ENCODE measurements around the gene LRRC8B.
"Not testable (repeated sequence)": the region's sequence is repeated elsewhere in the genome, so short reads cannot be mapped to it uniquely, and the experiment has no call there.

The LRRC8B gene

DNA sequence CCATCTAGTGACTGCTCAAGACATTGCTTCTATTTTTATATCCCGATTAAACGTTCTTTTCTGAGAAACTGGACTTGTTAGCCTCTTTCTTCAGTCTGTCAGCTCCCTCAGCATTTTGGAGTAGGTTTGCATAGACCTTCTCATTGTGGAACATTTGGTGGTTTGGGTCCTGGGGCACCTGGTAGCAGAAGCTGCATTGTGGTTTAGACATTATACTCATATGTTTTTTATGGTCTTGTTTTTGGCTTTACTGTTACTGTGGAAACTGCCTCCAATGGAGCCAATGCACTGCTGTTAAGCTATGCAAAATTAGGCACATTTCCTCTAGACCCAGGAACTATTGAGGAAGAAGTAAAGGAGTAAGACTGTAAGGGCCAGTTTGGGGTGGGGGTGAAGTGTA is 36.7 kb upstream of the LRRC8B start:
- DNase-seq (ENCODE audit: low read depth) = no peak

DNA sequence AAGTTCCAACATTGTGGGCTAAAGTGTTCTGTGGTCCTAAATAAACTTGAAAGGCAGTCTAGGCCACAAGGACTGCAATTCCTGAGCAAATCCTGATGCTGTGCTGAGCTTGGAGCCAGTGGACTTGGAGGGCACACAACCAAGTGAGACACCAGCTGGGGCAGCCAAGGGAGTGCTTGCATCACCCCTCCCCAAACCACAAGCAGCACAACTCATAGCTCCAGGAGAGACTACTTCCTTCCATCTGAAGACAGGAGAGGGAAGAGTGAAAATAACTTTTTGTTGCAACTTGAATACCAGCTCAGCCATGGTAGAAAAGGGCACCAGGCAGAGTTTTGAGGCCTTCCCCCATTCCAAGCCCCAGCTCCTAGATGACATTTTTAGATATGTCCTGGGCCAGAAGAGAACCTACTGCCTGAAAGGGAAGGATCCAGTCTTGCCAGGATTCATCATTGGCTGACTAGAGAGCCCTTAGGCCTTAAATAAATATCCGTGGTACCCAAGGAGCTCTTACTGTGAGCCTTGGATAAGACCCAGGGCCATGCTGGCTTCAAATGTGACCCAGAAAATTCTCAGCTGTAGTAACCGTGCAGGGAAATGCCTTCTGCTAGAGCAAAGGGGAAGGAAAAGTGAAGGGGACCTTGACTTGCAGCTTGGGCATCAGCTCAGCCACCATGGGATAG is 35.4 kb upstream of the LRRC8B start:
- H3K4me3 ChIP-seq (ENCODE audit: low read length) = no peak overlapping the region
- no peak for DNase-seq (ENCODE audit: low read depth)

More for the DNA sequence above, 36.7 kb upstream of the LRRC8B start:
- H3K4me3 ChIP-seq (ENCODE audit: low read length) = no peak overlapping the region
- TF ChIP-seq, protein P1, sequence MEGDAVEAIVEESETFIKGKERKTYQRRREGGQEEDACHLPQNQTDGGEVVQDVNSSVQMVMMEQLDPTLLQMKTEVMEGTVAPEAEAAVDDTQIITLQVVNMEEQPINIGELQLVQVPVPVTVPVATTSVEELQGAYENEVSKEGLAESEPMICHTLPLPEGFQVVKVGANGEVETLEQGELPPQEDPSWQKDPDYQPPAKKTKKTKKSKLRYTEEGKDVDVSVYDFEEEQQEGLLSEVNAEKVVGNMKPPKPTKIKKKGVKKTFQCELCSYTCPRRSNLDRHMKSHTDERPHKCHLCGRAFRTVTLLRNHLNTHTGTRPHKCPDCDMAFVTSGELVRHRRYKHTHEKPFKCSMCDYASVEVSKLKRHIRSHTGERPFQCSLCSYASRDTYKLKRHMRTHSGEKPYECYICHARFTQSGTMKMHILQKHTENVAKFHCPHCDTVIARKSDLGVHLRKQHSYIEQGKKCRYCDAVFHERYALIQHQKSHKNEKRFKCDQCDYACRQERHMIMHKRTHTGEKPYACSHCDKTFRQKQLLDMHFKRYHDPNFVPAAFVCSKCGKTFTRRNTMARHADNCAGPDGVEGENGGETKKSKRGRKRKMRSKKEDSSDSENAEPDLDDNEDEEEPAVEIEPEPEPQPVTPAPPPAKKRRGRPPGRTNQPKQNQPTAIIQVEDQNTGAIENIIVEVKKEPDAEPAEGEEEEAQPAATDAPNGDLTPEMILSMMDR (conservative IDR thresholded peaks at IDR 0.05; ENCODE audit: low read depth, low read length) = no peak

DNA sequence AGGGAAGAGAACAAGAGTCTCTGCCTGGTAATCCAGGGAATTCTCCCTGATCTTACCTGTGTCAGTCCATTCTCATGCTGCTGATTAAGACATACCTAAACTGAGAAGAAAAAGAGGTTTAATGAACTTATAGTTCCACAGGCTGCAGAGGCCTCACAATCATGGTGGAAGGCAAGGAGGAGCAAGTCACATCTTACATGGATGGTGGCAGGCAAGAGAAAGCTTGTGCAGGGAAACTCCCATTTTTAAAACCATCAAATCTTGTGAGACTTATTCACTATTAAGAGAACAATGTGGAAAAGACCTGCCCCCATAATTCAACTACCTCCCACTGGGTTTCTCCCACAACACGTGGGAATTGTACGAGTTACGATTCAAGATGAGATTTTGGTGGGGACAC is 34.2 kb upstream of the LRRC8B start:
- TF ChIP-seq, protein P1 (conservative IDR thresholded peaks at IDR 0.05; ENCODE audit: low read depth, low read length) = no peak
- no peak for DNase-seq (ENCODE audit: low read depth)
- H3K4me3 ChIP-seq (ENCODE audit: low read length) = no peak overlapping the region

More for the DNA sequence above, 35.4 kb upstream of the LRRC8B start:
- TF ChIP-seq, protein P1 (conservative IDR thresholded peaks at IDR 0.05; ENCODE audit: low read depth, low read length) = no peak

DNA sequence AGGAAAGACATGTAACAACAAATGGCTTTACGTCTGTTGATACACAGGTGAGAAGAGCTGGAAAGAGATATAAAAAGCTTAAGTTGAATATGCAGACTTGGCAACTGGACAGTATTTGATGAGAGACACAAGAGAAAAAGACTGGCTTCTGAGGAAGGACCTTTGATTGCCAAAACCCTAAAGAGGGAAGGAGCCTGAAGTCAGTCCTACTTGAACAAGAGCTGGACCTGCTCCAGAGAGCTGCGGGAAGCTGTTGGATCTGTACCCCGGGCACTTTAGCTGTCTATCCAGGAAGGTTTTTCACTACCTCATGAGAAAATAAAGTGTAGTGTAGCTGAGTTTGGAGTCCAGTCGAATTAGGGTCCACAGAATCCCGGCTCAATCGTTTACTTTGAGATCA is 25.3 kb upstream of the LRRC8B start:
- TF ChIP-seq, protein P1 (conservative IDR thresholded peaks at IDR 0.05; ENCODE audit: low read depth, low read length) = no peak
- DNase-seq (ENCODE audit: low read depth) = no peak
- H3K4me3 ChIP-seq (ENCODE audit: low read length) = no peak overlapping the region

DNA sequence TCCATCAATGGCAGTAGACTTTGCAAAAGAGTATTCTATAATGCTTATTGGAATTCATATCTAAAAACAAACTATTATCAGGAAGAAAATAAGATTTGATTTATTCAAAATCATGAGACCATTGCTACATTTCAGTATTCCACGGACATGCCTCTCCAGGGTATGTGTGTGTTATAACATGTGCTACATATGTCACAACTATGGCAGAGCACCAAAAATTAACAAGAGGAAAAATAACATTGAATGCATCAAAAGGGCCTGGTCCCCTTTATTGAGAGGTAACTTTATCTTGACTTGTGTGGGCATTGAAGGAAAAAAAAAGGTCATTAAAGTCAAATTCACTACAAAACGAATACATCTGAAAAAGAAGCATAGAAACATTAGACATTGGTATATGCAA is 22.6 kb upstream of the LRRC8B start:
- TF ChIP-seq, protein P1 (conservative IDR thresholded peaks at IDR 0.05; ENCODE audit: low read depth, low read length) = no peak
- no peak for DNase-seq (ENCODE audit: low read depth)
- H3K4me3 ChIP-seq (ENCODE audit: low read length) = no peak overlapping the region

DNA sequence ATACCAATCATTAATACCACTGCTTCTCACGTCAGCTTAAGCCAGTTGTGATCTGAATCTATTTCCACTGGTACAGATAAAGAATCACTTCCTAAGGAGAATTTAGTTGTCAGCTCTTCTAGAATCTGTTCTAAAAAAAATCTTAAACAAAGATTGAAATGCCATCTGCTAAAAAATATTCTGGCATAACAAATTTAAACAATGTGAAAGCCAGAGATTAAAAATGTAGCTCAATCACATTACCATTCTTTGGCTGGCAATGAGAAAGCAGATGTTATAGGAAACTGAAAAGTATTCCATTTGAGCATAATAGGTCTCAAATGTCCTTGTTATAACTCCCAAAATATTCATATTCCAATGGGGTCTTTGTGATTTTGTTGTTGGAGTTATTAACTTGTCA is 21.7 kb upstream of the LRRC8B start:
- no peak for DNase-seq (ENCODE audit: low read depth)
- TF ChIP-seq, protein P1 (conservative IDR thresholded peaks at IDR 0.05; ENCODE audit: low read depth, low read length) = no peak
- H3K4me3 ChIP-seq (ENCODE audit: low read length) = no peak overlapping the region

DNA sequence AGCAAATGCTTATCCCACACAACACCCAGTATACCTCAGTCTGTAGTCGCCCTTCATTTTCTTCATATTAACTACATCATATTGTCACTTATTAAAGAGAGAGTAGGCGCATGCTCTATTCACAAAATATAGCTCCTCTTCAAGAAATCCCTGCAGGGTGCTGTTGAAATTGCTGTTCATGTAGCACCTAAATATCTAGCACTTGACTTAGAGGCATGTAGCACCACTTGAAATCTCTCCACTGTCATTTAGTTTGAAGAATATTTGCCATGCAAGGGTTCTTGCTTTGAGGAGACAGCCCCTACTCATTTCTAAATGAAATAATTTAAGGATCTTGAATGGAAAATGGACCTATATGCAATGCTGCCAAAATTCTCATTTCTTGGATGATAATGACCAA is 20.9 kb upstream of the LRRC8B start:
- H3K4me3 ChIP-seq (ENCODE audit: low read length) = no peak overlapping the region
- TF ChIP-seq, protein P1 (conservative IDR thresholded peaks at IDR 0.05; ENCODE audit: low read depth, low read length) = no peak
- no peak for DNase-seq (ENCODE audit: low read depth)

DNA sequence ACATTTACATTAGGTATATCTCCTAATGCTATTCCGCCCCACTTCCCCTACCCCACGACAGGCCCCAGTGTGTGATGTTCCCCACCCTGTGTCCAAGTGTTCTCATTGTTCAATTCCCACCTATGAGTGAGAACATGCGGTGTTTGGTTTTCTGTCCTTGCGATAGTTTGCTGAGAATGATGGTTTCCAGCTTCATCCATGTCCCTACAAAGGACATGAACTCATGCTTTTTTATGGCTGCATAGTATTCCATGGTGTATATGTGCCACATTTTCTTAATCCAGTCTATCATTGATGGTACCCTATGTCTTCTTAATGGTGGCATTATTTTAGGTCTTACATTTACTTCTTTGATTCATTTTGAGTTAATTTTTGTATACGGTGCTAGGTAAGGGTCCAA is 14.6 kb upstream of the LRRC8B start:
- not testable (repeated sequence) for DNase-seq (ENCODE audit: low read depth); H3K4me3 ChIP-seq (ENCODE audit: low read length)
